K562 (cell line): ENCODE data around the gene SESN2. TPM values are rescaled to one million over a fixed set of nuclear protein-coding genes. Genes with fewer than 3 reads are reported as not detected.

Experiments
- CBX3 ChIP-seq, 2 experiments: IDR thresholded peaks; 1 replicate in 1 of 2; 2 replicates in 1 of 2; pipeline ENCODE4 v1.6.1; 2012; ENCODE audit warnings: inconsistent platforms in 2 of 2, low read length in 2 of 2, borderline replicate concordance in 1 of 2, control low read depth in 1 of 2
- ETV5 ChIP-seq: sonication (generic); formaldehyde crosslinking; IDR thresholded peaks from 2 replicates; pipeline ENCODE4 v1.4.0; 2020; ENCODE audit warnings: low read depth, mild to moderate bottlenecking, missing genetic modification reagents
- ETV6 ChIP-seq, 3 experiments: fragments of 150-350 bp in 1 of 3; sonication (generic) in 1 of 3; formaldehyde crosslinking in 1 of 3; IDR thresholded peaks; 2 replicates each; pipeline versions ENCODE4 v1.6.1 to v1.8.0; 2014 to 2022; ENCODE audit warnings: borderline replicate concordance in 2 of 3, low read depth in 2 of 3, antibody characterized with exemption in 1 of 3, low read length in 1 of 3, mild to moderate bottlenecking in 1 of 3, missing genetic modification reagents in 1 of 3
- FOXP1 ChIP-seq: sonication (generic); formaldehyde crosslinking; IDR thresholded peaks from 2 replicates; pipeline ENCODE4 v1.8.0; 2022; ENCODE audit warnings: mild to moderate bottlenecking, missing genetic modification reagents
- HDAC1 ChIP-seq, 2 experiments: fragments of 450-650 bp; IDR thresholded peaks; 2 replicates each; pipeline ENCODE4 v1.6.1; 2016 to 2017; ENCODE audit warnings: inconsistent platforms in 1 of 2, mild to moderate bottlenecking in 1 of 2, moderate library complexity in 1 of 2
- L3MBTL2 ChIP-seq: fragments of 450-650 bp; IDR thresholded peaks from 2 replicates; pipeline ENCODE4 v1.6.1; 2016; ENCODE audit warnings: mild to moderate bottlenecking, moderate library complexity
- MBD2 ChIP-seq: sonication (generic); IDR thresholded peaks from 2 replicates; pipeline ENCODE4 v1.6.1; 2016; ENCODE audit warnings: low read depth, borderline replicate concordance
- MECOM ChIP-seq: fragments of 250-450 bp; sonication (Bioruptor Pico); IDR thresholded peaks from 2 replicates; pipeline ENCODE4 v1.8.0; 2022; ENCODE audit warnings: inconsistent platforms
- MEF2D ChIP-seq: conservative IDR thresholded peaks from 2 replicates; pipeline ENCODE4 v1.6.1; 2016; ENCODE audit warnings: low read depth, missing genetic modification characterization, missing compliant biosample characterization
- NCOA1 ChIP-seq: fragments of 450-650 bp; IDR thresholded peaks from 2 replicates; pipeline ENCODE4 v1.6.1; 2016; ENCODE audit warnings: low read depth
- RUNX1 ChIP-seq: sonication (generic); IDR thresholded peaks from 2 replicates; pipeline ENCODE4 v1.6.1; 2016; ENCODE audit warnings: antibody characterized with exemption, low read depth
- SIN3A ChIP-seq, 2 experiments: fragments of 150-350 bp in 1 of 2; IDR thresholded peaks; 2 replicates each; pipeline ENCODE4 v1.6.1; 2011 to 2016; ENCODE audit warnings: borderline replicate concordance in 2 of 2, low read depth in 2 of 2, low read length in 2 of 2, mild to moderate bottlenecking in 2 of 2, moderate library complexity in 2 of 2; ENCODE audit not compliant: control insufficient read depth in 1 of 2
- TAF15 ChIP-seq: fragments of 200-400 bp; formaldehyde crosslinking; IDR thresholded peaks from 2 replicates; pipeline ENCODE4 v1.6.1; 2017; ENCODE audit warnings: mild to moderate bottlenecking, low read depth, low read length, moderate library complexity
- ZNF239 ChIP-seq: fragments of 250-450 bp; sonication (Bioruptor Pico); IDR thresholded peaks from 2 replicates; pipeline ENCODE4 v1.4.0; 2020; ENCODE audit warnings: mild to moderate bottlenecking
- polyA plus RNA-seq, 8 experiments: library from polyadenylated mRNA; depleted of rRNA in 4 of 8; stranded (reverse) in 5 of 8; unstranded in 3 of 8; fragments of >200 nt; fragmentation: Nextera tagmentation in 2 of 8; fragmentation: Illumina TruSeq in 1 of 8; extraction: Ambion mirVana in 2 of 8; extraction: Trizol in 1 of 8; gene quantifications; 2 replicates each; pipeline versions ENCODE4 v1.2.1 to v1.2.3, GENCODE V29; 2011 to 2014; ENCODE audit warnings: inconsistent platforms in 1 of 8, missing spikeins in 1 of 8
- total RNA-seq, 7 experiments: library from RNA; depleted of rRNA in 6 of 7; stranded (reverse); fragments of >200 nt in 6 of 7; fragmentation: Illumina TruSeq in 2 of 7; extraction: Trizol in 2 of 7; gene quantifications; 2 replicates each; pipeline versions ENCODE4 v1.2.1 to v1.2.3, GENCODE V29; 2011 to 2021; ENCODE audit warnings: low replicate concordance in 1 of 7
- TF ChIP-seq, protein P1 (sequence below), 3 experiments: fragments of 200-800 bp in 1 of 3; fragments of 250-450 bp in 1 of 3; fragments of 450-650 bp in 1 of 3; sonication (Bioruptor Pico) in 1 of 3; sonication (Bioruptor generic) in 1 of 3; formaldehyde crosslinking in 1 of 3; IDR thresholded peaks; 2 replicates each; pipeline versions ENCODE4 v1.6.1 to v1.8.0; 2016 to 2022; ENCODE audit warnings: mild to moderate bottlenecking in 2 of 3, missing genetic modification characterization in 2 of 3, missing compliant biosample characterization in 1 of 3, moderate library complexity in 1 of 3
- TF ChIP-seq, protein P2 (sequence below): fragments of 450-650 bp; IDR thresholded peaks from 2 replicates; pipeline ENCODE4 v1.6.1; 2014; ENCODE audit warnings: low read depth, mild to moderate bottlenecking, moderate library complexity, borderline replicate concordance
- TF ChIP-seq, protein P3 (sequence below): IDR thresholded peaks from 2 replicates; pipeline ENCODE4 v1.6.1; 2012; ENCODE audit warnings: low read depth, low read length, improper control_type of control experiment, borderline replicate concordance
- TF ChIP-seq, protein P4 (sequence below): sonication (generic); formaldehyde crosslinking; IDR thresholded peaks from 2 replicates; pipeline ENCODE4 v1.8.1; 2022; ENCODE audit warnings: missing genetic modification reagents

Gene SESN2
- total and polyA plus RNA-seq, 9 of the 15 experiments (the other 6 are each of a cell fraction or from before 2014, with no cell fraction given) = 3.7 to 71.3 (median 16.8) TPM

DNA sequence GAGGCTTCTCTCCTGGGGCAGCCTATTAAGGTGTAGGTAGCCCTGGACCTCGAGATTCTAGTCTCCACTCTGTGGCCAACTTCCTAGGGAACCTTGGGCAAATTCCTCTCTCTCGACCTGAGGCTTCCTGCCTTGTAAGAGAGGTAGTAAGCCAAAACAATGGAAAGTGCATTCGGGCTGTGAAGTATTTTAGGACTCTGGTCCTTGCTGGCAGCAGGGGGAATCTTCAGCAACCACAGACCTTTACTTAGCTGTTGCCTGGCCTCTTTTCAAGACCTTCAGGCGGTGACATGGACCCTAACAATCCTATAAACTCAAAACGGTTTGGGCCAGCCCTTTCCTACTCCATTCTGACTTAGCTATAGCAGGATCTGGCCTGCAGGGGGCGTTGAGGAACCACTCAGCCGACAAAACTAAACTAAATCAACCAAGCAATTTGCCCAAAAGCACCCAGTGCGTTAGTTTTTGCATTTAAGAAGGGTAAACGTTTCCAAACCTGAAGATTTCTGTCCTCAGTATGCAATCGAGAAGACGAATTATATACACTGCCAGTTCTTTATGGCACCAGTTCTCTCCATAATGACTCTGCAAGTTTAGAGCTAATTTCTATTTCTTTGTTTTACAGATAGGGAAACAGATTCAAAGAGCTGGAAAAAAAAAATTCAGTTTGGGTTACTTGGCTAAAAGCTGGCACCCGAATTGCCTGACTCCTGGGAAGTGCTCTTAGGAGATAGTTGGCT is 10.9 kb upstream of the SESN2 start (continued):
- TF ChIP-seq, protein P1, sequence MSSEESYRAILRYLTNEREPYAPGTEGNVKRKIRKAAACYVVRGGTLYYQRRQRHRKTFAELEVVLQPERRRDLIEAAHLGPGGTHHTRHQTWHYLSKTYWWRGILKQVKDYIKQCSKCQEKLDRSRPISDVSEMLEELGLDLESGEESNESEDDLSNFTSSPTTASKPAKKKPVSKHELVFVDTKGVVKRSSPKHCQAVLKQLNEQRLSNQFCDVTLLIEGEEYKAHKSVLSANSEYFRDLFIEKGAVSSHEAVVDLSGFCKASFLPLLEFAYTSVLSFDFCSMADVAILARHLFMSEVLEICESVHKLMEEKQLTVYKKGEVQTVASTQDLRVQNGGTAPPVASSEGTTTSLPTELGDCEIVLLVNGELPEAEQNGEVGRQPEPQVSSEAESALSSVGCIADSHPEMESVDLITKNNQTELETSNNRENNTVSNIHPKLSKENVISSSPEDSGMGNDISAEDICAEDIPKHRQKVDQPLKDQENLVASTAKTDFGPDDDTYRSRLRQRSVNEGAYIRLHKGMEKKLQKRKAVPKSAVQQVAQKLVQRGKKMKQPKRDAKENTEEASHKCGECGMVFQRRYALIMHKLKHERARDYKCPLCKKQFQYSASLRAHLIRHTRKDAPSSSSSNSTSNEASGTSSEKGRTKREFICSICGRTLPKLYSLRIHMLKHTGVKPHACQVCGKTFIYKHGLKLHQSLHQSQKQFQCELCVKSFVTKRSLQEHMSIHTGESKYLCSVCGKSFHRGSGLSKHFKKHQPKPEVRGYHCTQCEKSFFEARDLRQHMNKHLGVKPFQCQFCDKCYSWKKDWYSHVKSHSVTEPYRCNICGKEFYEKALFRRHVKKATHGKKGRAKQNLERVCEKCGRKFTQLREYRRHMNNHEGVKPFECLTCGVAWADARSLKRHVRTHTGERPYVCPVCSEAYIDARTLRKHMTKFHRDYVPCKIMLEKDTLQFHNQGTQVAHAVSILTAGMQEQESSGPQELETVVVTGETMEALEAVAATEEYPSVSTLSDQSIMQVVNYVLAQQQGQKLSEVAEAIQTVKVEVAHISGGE (CRISPR knock-in tag; IDR thresholded peaks at IDR 0.05) = no peak
- no peak for TF ChIP-seq SIN3A (IDR thresholded peaks at IDR 0.05; ENCODE audit: borderline replicate concordance in 2 of 2, control insufficient read depth in 1 of 2, low read depth in 2 of 2, low read length in 2 of 2)
- TF ChIP-seq FOXP1 = no peak
- no peak for TF ChIP-seq ETV6 (IDR thresholded peaks at IDR 0.05; ENCODE audit: borderline replicate concordance in 1 of 2, low read depth in 2 of 2, low read length in 1 of 2)
- TF ChIP-seq ETV6 (CRISPR knock-in tag; IDR thresholded peaks at IDR 0.05; ENCODE audit: borderline replicate concordance) = no peak
- TF ChIP-seq, protein P2, sequence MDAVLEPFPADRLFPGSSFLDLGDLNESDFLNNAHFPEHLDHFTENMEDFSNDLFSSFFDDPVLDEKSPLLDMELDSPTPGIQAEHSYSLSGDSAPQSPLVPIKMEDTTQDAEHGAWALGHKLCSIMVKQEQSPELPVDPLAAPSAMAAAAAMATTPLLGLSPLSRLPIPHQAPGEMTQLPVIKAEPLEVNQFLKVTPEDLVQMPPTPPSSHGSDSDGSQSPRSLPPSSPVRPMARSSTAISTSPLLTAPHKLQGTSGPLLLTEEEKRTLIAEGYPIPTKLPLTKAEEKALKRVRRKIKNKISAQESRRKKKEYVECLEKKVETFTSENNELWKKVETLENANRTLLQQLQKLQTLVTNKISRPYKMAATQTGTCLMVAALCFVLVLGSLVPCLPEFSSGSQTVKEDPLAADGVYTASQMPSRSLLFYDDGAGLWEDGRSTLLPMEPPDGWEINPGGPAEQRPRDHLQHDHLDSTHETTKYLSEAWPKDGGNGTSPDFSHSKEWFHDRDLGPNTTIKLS = no peak
- no peak for TF ChIP-seq MECOM (CRISPR knock-in tag)
- TF ChIP-seq NCOA1 = no peak
- TF ChIP-seq RUNX1 = no peak
- TF ChIP-seq MBD2 = no peak
- TF ChIP-seq TAF15 = no peak
- TF ChIP-seq ETV5 = no peak
- TF ChIP-seq, protein P3, sequence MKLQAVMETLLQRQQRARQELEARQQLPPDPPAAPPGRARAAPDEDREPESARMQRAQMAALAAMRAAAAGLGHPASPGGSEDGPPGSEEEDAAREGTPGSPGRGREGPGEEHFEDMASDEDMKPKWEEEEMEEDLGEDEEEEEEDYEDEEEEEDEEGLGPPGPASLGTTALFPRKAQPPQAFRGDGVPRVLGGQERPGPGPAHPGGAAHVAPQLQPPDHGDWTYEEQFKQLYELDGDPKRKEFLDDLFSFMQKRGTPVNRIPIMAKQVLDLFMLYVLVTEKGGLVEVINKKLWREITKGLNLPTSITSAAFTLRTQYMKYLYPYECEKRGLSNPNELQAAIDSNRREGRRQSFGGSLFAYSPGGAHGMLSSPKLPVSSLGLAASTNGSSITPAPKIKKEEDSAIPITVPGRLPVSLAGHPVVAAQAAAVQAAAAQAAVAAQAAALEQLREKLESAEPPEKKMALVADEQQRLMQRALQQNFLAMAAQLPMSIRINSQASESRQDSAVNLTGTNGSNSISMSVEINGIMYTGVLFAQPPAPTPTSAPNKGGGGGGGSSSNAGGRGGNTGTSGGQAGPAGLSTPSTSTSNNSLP = peak; percentile 82; the same call in 1 of the 2 replicates
- no peak for TF ChIP-seq CBX3 (IDR thresholded peaks at IDR 0.05; ENCODE audit: borderline replicate concordance in 1 of 2, low read length in 2 of 2)
- TF ChIP-seq L3MBTL2 = no peak; the same call in 1 of the 2 replicates
- no peak for TF ChIP-seq HDAC1 (IDR thresholded peaks at IDR 0.05)
- TF ChIP-seq MEF2D = 0 out of 2 replicates have a peak, but pooled peaks have one; percentile 27
- no peak for TF ChIP-seq ZNF239
- TF ChIP-seq, protein P4, sequence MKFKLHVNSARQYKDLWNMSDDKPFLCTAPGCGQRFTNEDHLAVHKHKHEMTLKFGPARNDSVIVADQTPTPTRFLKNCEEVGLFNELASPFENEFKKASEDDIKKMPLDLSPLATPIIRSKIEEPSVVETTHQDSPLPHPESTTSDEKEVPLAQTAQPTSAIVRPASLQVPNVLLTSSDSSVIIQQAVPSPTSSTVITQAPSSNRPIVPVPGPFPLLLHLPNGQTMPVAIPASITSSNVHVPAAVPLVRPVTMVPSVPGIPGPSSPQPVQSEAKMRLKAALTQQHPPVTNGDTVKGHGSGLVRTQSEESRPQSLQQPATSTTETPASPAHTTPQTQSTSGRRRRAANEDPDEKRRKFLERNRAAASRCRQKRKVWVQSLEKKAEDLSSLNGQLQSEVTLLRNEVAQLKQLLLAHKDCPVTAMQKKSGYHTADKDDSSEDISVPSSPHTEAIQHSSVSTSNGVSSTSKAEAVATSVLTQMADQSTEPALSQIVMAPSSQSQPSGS (CRISPR knock-in tag) = no peak
